K562 (cell line): ENCODE measurements around the gene AFF1.

Experiments
- CBX8 ChIP-seq: fragments of 200-600 bp; sonication (generic); IDR thresholded peaks from 2 replicates; pipeline ENCODE4 v1.6.1; 2012; ENCODE audit warnings: borderline replicate concordance, mixed run types, low read depth, mild to moderate bottlenecking, moderate library complexity, mixed read lengths, low read length, control low read depth, inconsistent platforms; ENCODE audit not compliant: poor library complexity, severe bottlenecking; ENCODE audit errors: extremely low read depth
- CHD4 ChIP-seq: fragments of 200-600 bp; sonication (generic); IDR thresholded peaks from 3 replicates; pipeline ENCODE4 v1.6.1; 2012; ENCODE audit warnings: low read depth, mild to moderate bottlenecking, mixed read lengths, low read length, inconsistent platforms; ENCODE audit not compliant: insufficient read depth, insufficient replicate concordance, poor library complexity, severe bottlenecking
- ELF4 ChIP-seq: fragments of 450-650 bp; formaldehyde crosslinking; IDR thresholded peaks from 2 replicates; pipeline ENCODE4 v1.4.0; 2022; ENCODE audit warnings: missing genetic modification characterization
- HMBOX1 ChIP-seq: sonication (generic); IDR thresholded peaks from 2 replicates; pipeline ENCODE4 v1.6.1; 2016
- PREB ChIP-seq: sonication (generic); formaldehyde crosslinking; IDR thresholded peaks from 2 replicates; pipeline ENCODE4 v1.8.1; 2023; ENCODE audit warnings: mild to moderate bottlenecking, missing genetic modification reagents
- PTTG1 ChIP-seq: fragments of 450-650 bp; IDR thresholded peaks from 2 replicates; pipeline ENCODE4 v1.6.1; 2016; ENCODE audit warnings: low read depth, mild to moderate bottlenecking, missing genetic modification characterization, missing compliant biosample characterization
- RBM14 ChIP-seq: fragments of 200-400 bp; formaldehyde crosslinking; IDR thresholded peaks from 2 replicates; pipeline ENCODE4 v1.6.1; 2018; ENCODE audit warnings: low read depth, mild to moderate bottlenecking, low read length, moderate library complexity, borderline replicate concordance; ENCODE audit not compliant: insufficient read depth
- TCF7 ChIP-seq: sonication (generic); IDR thresholded peaks from 2 replicates; pipeline ENCODE4 v1.6.1; 2016; ENCODE audit warnings: antibody characterized with exemption, borderline replicate concordance
- USF2 ChIP-seq: sonication (generic); formaldehyde crosslinking; IDR thresholded peaks from 2 replicates; pipeline ENCODE4 v1.5.0; 2020; ENCODE audit warnings: missing genetic modification reagents

GRCh38 chr4:86950831-86951525 is 16.2 kb downstream of the AFF1 start:
- TF ChIP-seq CHD4, result no peak
- TF ChIP-seq USF2 (CRISPR knock-in tag), result no peak
- TF ChIP-seq PREB (CRISPR knock-in tag), result no peak
- TF ChIP-seq CBX8, result no peak
- no peak for TF ChIP-seq PTTG1 (tag)
- TF ChIP-seq ELF4, result no peak
- no peak for TF ChIP-seq RBM14
- TF ChIP-seq TCF7, result no peak
- 0 out of 2 replicates have a peak, but pooled peaks have one; percentile 53 for TF ChIP-seq HMBOX1
